H1 (cell line): Measurements from ENCODE around the gene NXPH4. TPM values are rescaled to one million over a fixed set of nuclear protein-coding genes. Genes with fewer than 3 reads are reported as not detected.

ENCODE experiments used
- CTCF ChIA-PET: fragments of 300-600 bp; sonication (Branson Sonifier 250); formaldehyde crosslinking; loops from one replicate; lab custom pipeline; 2021; ENCODE audit not compliant: partially characterized antibody; lab: Charles Lee
- POLR2A ChIA-PET: fragments of 300-600 bp; sonication (Branson Sonifier 250); formaldehyde crosslinking; loops from one replicate; lab custom pipeline; 2021; ENCODE audit warnings: inconsistent platforms; ENCODE audit not compliant: partially characterized antibody; lab: Charles Lee
- DNase-seq, 2 experiments: peaks; one replicate each; pipeline versions ENCODE4 v3.0.0 to v3.0.0-alpha.2; 2010 to 2022; ENCODE audit warnings: low spot score in 2 of 2, low read depth in 1 of 2, mixed read lengths in 1 of 2
- FAIRE-seq: peaks from 2 replicates; lab custom pipeline; 2011; peaks lifted over from hg19 to GRCh38; lab: Jason Lieb, UNC
- H2AFZ ChIP-seq: 2 replicates; pipeline ENCODE4 v1.8.1; 2012; ENCODE audit warnings: low read length, inconsistent platforms
- H2AK5ac ChIP-seq: 2 replicates; pipeline ENCODE4 v1.6.1; 2013; ENCODE audit warnings: low read depth, low read length
- H2BK120ac ChIP-seq: replicated peaks from 2 replicates; pipeline ENCODE3; 2013; ENCODE audit warnings: low read depth, low read length, inconsistent platforms
- H2BK12ac ChIP-seq: 2 replicates; pipeline ENCODE4 v1.6.1; 2013; ENCODE audit warnings: low read depth, low read length
- H2BK15ac ChIP-seq: 2 replicates; pipeline ENCODE4 v1.6.1; 2013; ENCODE audit warnings: low read length
- H2BK20ac ChIP-seq: 2 replicates; pipeline ENCODE4 v1.6.1; 2013; ENCODE audit warnings: low read length
- H2BK5ac ChIP-seq: 2 replicates; pipeline ENCODE4 v1.6.1; 2013; ENCODE audit warnings: low read depth, low read length
- H3K14ac ChIP-seq: 2 replicates; pipeline ENCODE4 v1.6.1; 2013; ENCODE audit warnings: inconsistent platforms; ENCODE audit not compliant: insufficient read length
- H3K18ac ChIP-seq: 2 replicates; pipeline ENCODE4 v1.6.1; 2013; ENCODE audit warnings: low read length; ENCODE audit errors: extremely low read depth
- H3K23ac ChIP-seq: 2 replicates; pipeline ENCODE4 v1.6.1; 2013; ENCODE audit warnings: inconsistent platforms; ENCODE audit not compliant: insufficient read length
- H3K23me2 ChIP-seq: 2 replicates; pipeline ENCODE4 v1.6.1; 2013; ENCODE audit warnings: low read depth, low read length
- H3K27ac ChIP-seq: 2 replicates; pipeline ENCODE4 v1.6.1; 2011; ENCODE audit warnings: low read depth, low read length, inconsistent platforms
- H3K27me3 ChIP-seq, 4 experiments: replicated peaks in 1 of 4; 1 replicate in 1 of 4; 2 replicates in 3 of 4; pipeline versions ENCODE4 v1.6.1 to v1.8.1; 2011 to 2013; ENCODE audit warnings: low read length in 3 of 4, mild to moderate bottlenecking in 3 of 4, inconsistent platforms in 2 of 4, mixed read lengths in 2 of 4, moderate library complexity in 1 of 4; ENCODE audit not compliant: control insufficient read depth in 3 of 4, insufficient read depth in 3 of 4; ENCODE audit errors: extremely low read depth in 1 of 4
- H3K36me3 ChIP-seq, 4 experiments: 2 replicates each; pipeline versions ENCODE4 v1.6.1 to v1.8.1; 2011 to 2013; ENCODE audit warnings: mild to moderate bottlenecking in 4 of 4, low read length in 3 of 4, moderate library complexity in 2 of 4, control low read depth in 1 of 4, inconsistent platforms in 1 of 4; ENCODE audit not compliant: insufficient read depth in 4 of 4, control insufficient read depth in 2 of 4
- H3K4ac ChIP-seq: replicated peaks from 2 replicates; pipeline ENCODE3; 2013; ENCODE audit warnings: low read length, low read depth, mixed read lengths, inconsistent platforms; ENCODE audit not compliant: insufficient read length
- H3K4me1 ChIP-seq, 4 experiments: replicated peaks in 1 of 4; 1 replicate in 1 of 4; 2 replicates in 3 of 4; pipeline versions ENCODE4 v1.6.1 to v1.8.1; 2011 to 2013; ENCODE audit warnings: low read length in 3 of 4, inconsistent platforms in 2 of 4, mixed read lengths in 1 of 4; ENCODE audit not compliant: insufficient read depth in 4 of 4, control insufficient read depth in 3 of 4
- H3K4me2 ChIP-seq, 2 experiments: 2 replicates each; pipeline versions ENCODE4 v1.6.1 to v1.8.1; 2011 to 2013; ENCODE audit warnings: low read depth in 2 of 2, low read length in 2 of 2, control low read depth in 1 of 2, inconsistent platforms in 1 of 2, mild to moderate bottlenecking in 1 of 2; ENCODE audit not compliant: insufficient read depth in 1 of 2
- H3K4me3 ChIP-seq, 4 experiments: fragments of 200-600, 300-600 bp in 1 of 4; sonication (generic), shearing (Covaris generic), sonication (Bioruptor Twin) in 1 of 4; 2 replicates each; pipeline versions ENCODE4 v1.5.1 to v1.8.1; 2011 to 2016; ENCODE audit warnings: low read length in 4 of 4, low read depth in 3 of 4, control low read depth in 2 of 4, inconsistent platforms in 2 of 4, mild to moderate bottlenecking in 2 of 4, mixed read lengths in 1 of 4, moderate library complexity in 1 of 4; ENCODE audit not compliant: insufficient read depth in 2 of 4; ENCODE audit errors: extremely low read depth in 1 of 4
- H3K56ac ChIP-seq: replicated peaks from 2 replicates; pipeline ENCODE3; 2013; ENCODE audit warnings: low read depth, mild to moderate bottlenecking, mixed read lengths, low read length, inconsistent platforms; ENCODE audit not compliant: insufficient read length
- H3K79me1 ChIP-seq: 2 replicates; pipeline ENCODE4 v1.6.1; 2013; ENCODE audit warnings: low read depth, low read length, control low read depth
- H3K79me2 ChIP-seq, 2 experiments: 2 replicates each; pipeline versions ENCODE4 v1.6.1 to v1.8.1; 2012 to 2013; ENCODE audit warnings: low read length in 2 of 2, mild to moderate bottlenecking in 2 of 2, inconsistent platforms in 1 of 2; ENCODE audit not compliant: insufficient read depth in 2 of 2, control insufficient read depth in 1 of 2
- H3K9ac ChIP-seq, 4 experiments: replicated peaks in 1 of 4; 1 replicate in 1 of 4; 2 replicates in 3 of 4; pipeline versions ENCODE4 v1.6.1 to v1.8.1; 2011 to 2013; ENCODE audit warnings: low read depth in 3 of 4, low read length in 3 of 4, control low read depth in 2 of 4, mild to moderate bottlenecking in 2 of 4, moderate library complexity in 2 of 4, inconsistent platforms in 1 of 4; ENCODE audit errors: extremely low read depth in 1 of 4
- H3K9me3 ChIP-seq, 2 experiments: 2 replicates each; pipeline versions ENCODE4 v1.6.1 to v1.8.1; 2012 to 2013; ENCODE audit warnings: mild to moderate bottlenecking in 2 of 2, moderate library complexity in 2 of 2, control low read depth in 1 of 2, inconsistent platforms in 1 of 2, low read depth in 1 of 2, low read length in 1 of 2, mixed read lengths in 1 of 2; ENCODE audit not compliant: insufficient read depth in 2 of 2
- H4K20me1 ChIP-seq, 2 experiments: replicated peaks in 1 of 2; 2 replicates each; pipeline versions ENCODE3 to v1.8.1; 2011 to 2013; ENCODE audit warnings: inconsistent platforms in 2 of 2, low read length in 2 of 2, mild to moderate bottlenecking in 1 of 2; ENCODE audit not compliant: insufficient read depth in 2 of 2, control insufficient read depth in 1 of 2
- H4K5ac ChIP-seq: 2 replicates; pipeline ENCODE4 v1.6.1; 2013; ENCODE audit warnings: low read length, low read depth, mixed read lengths, inconsistent platforms; ENCODE audit not compliant: insufficient read length
- H4K8ac ChIP-seq: 2 replicates; pipeline ENCODE4 v1.8.0; 2013; ENCODE audit warnings: mild to moderate bottlenecking, moderate library complexity, low read length, inconsistent platforms; ENCODE audit not compliant: insufficient read depth; ENCODE audit errors: extremely low read depth
- H4K91ac ChIP-seq: replicated peaks from 2 replicates; pipeline ENCODE3; 2013; ENCODE audit warnings: low read length, mixed read lengths, inconsistent platforms; ENCODE audit not compliant: insufficient read length
- EZH2 ChIP-seq: fragments of 200-600 bp; sonication (generic); IDR thresholded peaks from 2 replicates; pipeline ENCODE4 v1.7.1; 2012; ENCODE audit warnings: low read depth, mild to moderate bottlenecking, moderate library complexity, low read length, inconsistent platforms; ENCODE audit not compliant: severe bottlenecking
- KDM1A ChIP-seq: fragments of 200-600, 300-600 bp; sonication (generic); IDR thresholded peaks from 2 replicates; pipeline ENCODE4 v1.7.1; 2016; ENCODE audit warnings: mild to moderate bottlenecking, low read length, borderline replicate concordance
- POU5F1 ChIP-seq: IDR thresholded peaks from 2 replicates; pipeline ENCODE4 v1.6.1; 2011; ENCODE audit warnings: low read depth, mild to moderate bottlenecking, low read length, moderate library complexity
- TAF1 ChIP-seq: IDR thresholded peaks from 2 replicates; pipeline ENCODE4 v1.6.1; 2011; ENCODE audit warnings: mild to moderate bottlenecking, low read depth, low read length
- WGBS, 2 experiments: shearing (Covaris generic) in 1 of 2; methylation state at CpG; one replicate each; pipeline versions ENCODE4 v1.1.6 to v1.1.7; 2013 to 2015; ENCODE audit warnings: low lambda C conversion rate in 2 of 2, mixed read lengths in 2 of 2, inconsistent platforms in 1 of 2, low coverage in 1 of 2, missing lambda C conversion rate in 1 of 2; ENCODE audit not compliant: insufficient replicate concordance in 2 of 2, insufficient coverage in 1 of 2, insufficient read length in 1 of 2; ENCODE audit errors: extremely low coverage in 1 of 2, missing lambda C conversion rate in 1 of 2; 5-methylcytosine and 5-hydroxymethylcytosine counted together
- polyA plus RNA-seq, 7 experiments: library from polyadenylated mRNA; depleted of rRNA in 3 of 7; stranded (reverse) in 5 of 7; unstranded in 2 of 7; fragments of >200 nt in 5 of 7; fragments of 200-250 nt in 2 of 7; gene quantifications; 1 replicate in 5 of 7; 2 replicates in 1 of 7; 4 replicates in 1 of 7; pipeline versions ENCODE4 v1.2.1 to v1.2.3, GENCODE V29; 2011 to 2013; ENCODE audit warnings: missing spikeins in 2 of 7, mixed read lengths in 2 of 7
- total RNA-seq: library from RNA; stranded (reverse); fragmentation: NEBNext Ultra II Directional; extraction: Animal tissue kit (Norgen Biotek cat#: 25700); gene quantifications from 2 replicates; pipeline ENCODE4 v1.2.1, GENCODE V29; 2021
- TF ChIP-seq, protein P1 (sequence below): IDR thresholded peaks from 2 replicates; pipeline ENCODE4 v1.6.1; 2012; ENCODE audit warnings: inconsistent platforms

The NXPH4 gene
- total and polyA plus RNA-seq, 2 of the 8 experiments (the other 6 are each of a cell fraction or from before 2014, with no cell fraction given), result 0.92 to 1.7 TPM

DNA sequence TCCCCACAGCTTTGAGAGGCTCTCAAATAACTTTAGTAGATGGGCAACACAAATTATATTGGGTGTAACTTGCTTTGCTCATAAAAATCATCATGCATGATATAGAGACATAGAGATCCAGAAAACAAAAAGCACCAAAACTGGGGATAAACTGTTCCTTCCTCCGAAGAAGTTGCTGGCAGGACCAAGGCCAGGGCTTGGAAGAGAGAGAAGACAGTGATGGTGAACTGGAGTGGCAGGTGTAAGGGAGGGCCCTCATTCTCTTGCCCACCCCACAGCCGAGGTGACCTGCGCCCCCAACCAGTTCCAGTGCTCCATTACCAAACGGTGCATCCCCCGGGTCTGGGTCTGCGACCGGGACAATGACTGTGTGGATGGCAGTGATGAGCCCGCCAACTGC lies 15.4 kb upstream of the NXPH4 start:
- H4K8ac ChIP-seq, result no peak overlapping the region
- POLR2A ChIA-PET, result interaction anchor here (0.7 to 6.5 kb wide), 4 partner anchors 10 to 40 kb away, joined by 4 to 33 read pairs (median 4); partner anchors contain the start of gene SHMT2
- WGBS, 2 experiments, result 96% methylated on average over 8 of the region's 8 CpGs; no CpG with 5 or more reads in 1 of the 2 experiments

More for the DNA sequence above, 15.4 kb upstream of the NXPH4 start:
- FAIRE-seq, result no peak
- no peaks in the 10 kb centered on the region for H3K79me2 ChIP-seq
- H2AFZ ChIP-seq, result no peak overlapping the region
- no peaks in the 10 kb centered on the region for H3K27me3 ChIP-seq
- no peak overlapping the region for H3K9ac ChIP-seq
- H2AK5ac ChIP-seq, result no peak overlapping the region
- TF ChIP-seq, protein P1, sequence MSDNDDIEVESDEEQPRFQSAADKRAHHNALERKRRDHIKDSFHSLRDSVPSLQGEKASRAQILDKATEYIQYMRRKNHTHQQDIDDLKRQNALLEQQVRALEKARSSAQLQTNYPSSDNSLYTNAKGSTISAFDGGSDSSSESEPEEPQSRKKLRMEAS, result no peak
- TF ChIP-seq KDM1A (no peak), POU5F1 (no peak), EZH2 (no peak), TAF1 (no peak)
- H3K4me2 ChIP-seq, result no peak overlapping the region
- H3K4ac ChIP-seq, result no peak overlapping the region
- H3K23me2 ChIP-seq, result no peaks in the 10 kb centered on the region
- peaks cover 54 to 98% (median 91%) of the 10 kb centered on the region in 4 experiments for H3K36me3 ChIP-seq
- H2BK12ac ChIP-seq, result no peak overlapping the region
- H2BK20ac ChIP-seq, result no peak overlapping the region
- no peak overlapping the region for H3K18ac ChIP-seq
- no peaks in the 10 kb centered on the region for H3K9me3 ChIP-seq
- H3K27ac ChIP-seq, result no peak overlapping the region
- no peak overlapping the region for H3K4me3 ChIP-seq
- no peak overlapping the region for H4K91ac ChIP-seq
- no peaks in the 10 kb centered on the region for H3K4me1 ChIP-seq
- H3K56ac ChIP-seq, result no peak overlapping the region
- no peak overlapping the region for H2BK5ac ChIP-seq
- H2BK15ac ChIP-seq, result no peak overlapping the region
- no peak overlapping the region for H3K23ac ChIP-seq
- peaks cover 14 to 27% of the 10 kb centered on the region in 2 experiments for H4K20me1 ChIP-seq
- no peak overlapping the region for H3K14ac ChIP-seq
- no peak overlapping the region for H2BK120ac ChIP-seq
- H3K79me1 ChIP-seq, result no peaks in the 10 kb centered on the region; the same call in 1 of the 2 replicates
- CTCF ChIA-PET, result interaction anchor here (1.1 to 1.4 kb wide), 3 partner anchors 13 to 55 kb away, joined by 3 to 6 read pairs (median 3); no protein-coding TSS in a partner anchor
- no peak for DNase-seq
- no peak overlapping the region for H4K5ac ChIP-seq
